T-cell (primary cell): ENCODE measurements around the gene HOXA10. TPM values are rescaled to one million over a fixed set of nuclear protein-coding genes. Genes with fewer than 3 reads are reported as not detected.

ENCODE experiments used
- ATAC-seq, 4 experiments: fragments of 200-7000 bp in 3 of 4; fragments of 150-1000 bp in 1 of 4; cut with Tn5 transposase; replicated peaks in 1 of 4; 1 replicate in 3 of 4; 2 replicates in 1 of 4; pipeline ENCODE4 v1.10.0; 2021; ENCODE audit warnings: moderate library complexity in 3 of 4, mild to moderate bottlenecking in 2 of 4, moderate number of reproducible peaks in 1 of 4
- CTCF ChIA-PET, 2 donors: fragments of 300-600 bp; sonication (Branson Sonifier 250); formaldehyde crosslinking; loops; one replicate each; lab custom pipeline; 2022; ENCODE audit warnings: antibody characterized with exemption in 2 of 2; lab: Charles Lee
- POLR2A ChIA-PET, 2 donors: fragments of 300-600 bp; sonication (Branson Sonifier 250); formaldehyde crosslinking; loops; one replicate each; lab custom pipeline; 2022; ENCODE audit warnings: antibody characterized with exemption in 2 of 2; lab: Charles Lee
- DNase-seq, 35 experiments: peaks; one replicate each; pipeline versions ENCODE4 v3.0.0 to v3.0.0-alpha.2; 2013 to 2023
- H3K27ac ChIP-seq: one replicate; pipeline ENCODE4 v1.5.1; 2013; ENCODE audit warnings: low read length
- H3K27me3 ChIP-seq, 2 experiments: replicated peaks in 1 of 2; 1 replicate in 1 of 2; 2 replicates in 1 of 2; pipeline versions ENCODE4 v1.6.1 to v1.7.0; 2013; ENCODE audit warnings: low read length in 1 of 2, mixed read lengths in 1 of 2; ENCODE audit not compliant: control insufficient read depth in 2 of 2, insufficient read depth in 2 of 2; ENCODE audit errors: extremely low read depth in 1 of 2
- H3K36me3 ChIP-seq, 2 donors: 1 replicate in 1 of 2; 2 replicates in 1 of 2; pipeline versions ENCODE4 v1.6.1 to v1.7.0; 2013; ENCODE audit warnings: low read length in 1 of 2; ENCODE audit not compliant: control insufficient read depth in 2 of 2, insufficient read depth in 1 of 2; ENCODE audit errors: extremely low read depth in 1 of 2
- H3K4me1 ChIP-seq, 2 experiments: 1 replicate in 1 of 2; 2 replicates in 1 of 2; pipeline versions ENCODE4 v1.6.1 to v1.7.0; 2013; ENCODE audit warnings: low read length in 2 of 2, mixed read lengths in 1 of 2; ENCODE audit not compliant: insufficient read depth in 2 of 2, control insufficient read depth in 1 of 2; ENCODE audit errors: extremely low read depth in 1 of 2
- H3K4me3 ChIP-seq, 2 donors: 1 replicate in 1 of 2; 2 replicates in 1 of 2; pipeline versions ENCODE4 v1.5.1 to v1.7.0; 2013; ENCODE audit warnings: mild to moderate bottlenecking in 2 of 2, low read length in 1 of 2, moderate library complexity in 1 of 2; ENCODE audit not compliant: control insufficient read depth in 1 of 2; ENCODE audit errors: extremely low read depth in 1 of 2
- H3K9me3 ChIP-seq: 2 replicates; pipeline ENCODE4 v1.7.0; 2013
- H3K27ac Mint-ChIP-seq, 2 donors: one replicate each; pipeline ENCODE4 v1.8.0; 2020 to 2021; ENCODE audit warnings: mild to moderate bottlenecking in 2 of 2, mixed read lengths in 2 of 2
- H3K27me3 Mint-ChIP-seq, 2 donors: one replicate each; pipeline ENCODE4 v1.8.0; 2021 to 2022; ENCODE audit warnings: mixed read lengths in 2 of 2
- H3K36me3 Mint-ChIP-seq: one replicate; pipeline ENCODE4 v1.8.0; 2021; ENCODE audit warnings: mixed read lengths
- H3K4me1 Mint-ChIP-seq, 3 donors: one replicate each; pipeline ENCODE4 v1.8.0; 2020 to 2022; ENCODE audit warnings: mixed read lengths in 3 of 3, mild to moderate bottlenecking in 1 of 3
- H3K4me3 Mint-ChIP-seq, 3 donors: one replicate each; pipeline ENCODE4 v1.8.0; 2020 to 2022; ENCODE audit warnings: mild to moderate bottlenecking in 3 of 3, mixed read lengths in 3 of 3, moderate library complexity in 3 of 3
- H3K9me3 Mint-ChIP-seq, 3 donors: one replicate each; pipeline ENCODE4 v1.8.0; 2020 to 2022; ENCODE audit warnings: mixed read lengths in 3 of 3
- WGBS: methylation state at CpG from one replicate; pipeline ENCODE4 v1.1.5; 2013; ENCODE audit warnings: missing lambda C conversion rate; ENCODE audit not compliant: insufficient coverage; 5-methylcytosine and 5-hydroxymethylcytosine counted together
- total RNA-seq, 35 experiments: library from RNA in 6 of 35; stranded (reverse) in 6 of 35; fragments of 120-200 nt in 1 of 35; gene quantifications; one replicate each; pipeline versions ENCODE4 v1.2.1 to v1.2.4 and lab custom pipeline; 2013 to 2026

Gene HOXA10
- total RNA-seq, 5 donors from 2014 or later (not counting 1 experiment from before 2014, with no cell fraction given): 0.36 to 0.75 (median 0.51) TPM; not detected in 2

DNA sequence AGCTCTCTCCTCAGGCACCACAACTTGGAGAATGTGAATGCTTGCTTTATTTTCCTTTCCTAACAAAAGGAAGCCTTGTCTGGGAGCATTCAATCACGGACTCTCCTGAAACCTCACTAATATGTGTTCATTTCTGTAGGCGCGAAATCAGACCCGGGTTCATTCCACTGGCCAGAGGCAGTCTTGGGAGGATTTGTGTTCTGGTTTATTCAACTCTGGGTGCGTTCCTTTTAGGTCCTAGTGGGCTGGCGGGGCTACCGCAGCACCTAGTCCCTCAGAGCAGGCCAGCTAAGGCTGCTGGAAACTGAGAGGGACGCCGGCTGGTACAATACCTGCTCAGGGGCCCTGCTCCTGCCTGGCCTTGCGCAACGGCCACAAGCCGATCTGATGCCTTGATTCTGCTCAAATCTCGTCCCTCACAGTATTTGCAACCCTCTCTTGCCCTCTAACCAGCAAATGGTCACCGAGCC, 51.1 kb downstream of the HOXA10 start:
- Histone ChIP-seq H3K36me3 (no peaks in the 10 kb centered on the region), H3K4me1 (no peaks in the 10 kb centered on the region), H3K9me3 (no peaks in the 10 kb centered on the region), H3K27ac (no peak overlapping the region), H3K27me3 (peaks cover 0 to 28% of the 10 kb centered on the region in 2 experiments), H3K4me3 (no peak overlapping the region)
- POLR2A ChIA-PET: no interaction called here
- WGBS: 91% methylated on average over 8 of the region's 14 CpGs
- Mint-ChIP-seq H3K4me1 (no peaks in the 10 kb centered on the region), H3K27ac (no peak overlapping the region), H3K27me3 (peaks cover 4 to 37% of the 10 kb centered on the region in 2 donors), H3K36me3 (no peaks in the 10 kb centered on the region), H3K4me3 (no peak overlapping the region), H3K9me3 (no peaks in the 10 kb centered on the region)
- CTCF ChIA-PET: no interaction called here
- no peak for ATAC-seq
- DNase-seq: no peak

DNA sequence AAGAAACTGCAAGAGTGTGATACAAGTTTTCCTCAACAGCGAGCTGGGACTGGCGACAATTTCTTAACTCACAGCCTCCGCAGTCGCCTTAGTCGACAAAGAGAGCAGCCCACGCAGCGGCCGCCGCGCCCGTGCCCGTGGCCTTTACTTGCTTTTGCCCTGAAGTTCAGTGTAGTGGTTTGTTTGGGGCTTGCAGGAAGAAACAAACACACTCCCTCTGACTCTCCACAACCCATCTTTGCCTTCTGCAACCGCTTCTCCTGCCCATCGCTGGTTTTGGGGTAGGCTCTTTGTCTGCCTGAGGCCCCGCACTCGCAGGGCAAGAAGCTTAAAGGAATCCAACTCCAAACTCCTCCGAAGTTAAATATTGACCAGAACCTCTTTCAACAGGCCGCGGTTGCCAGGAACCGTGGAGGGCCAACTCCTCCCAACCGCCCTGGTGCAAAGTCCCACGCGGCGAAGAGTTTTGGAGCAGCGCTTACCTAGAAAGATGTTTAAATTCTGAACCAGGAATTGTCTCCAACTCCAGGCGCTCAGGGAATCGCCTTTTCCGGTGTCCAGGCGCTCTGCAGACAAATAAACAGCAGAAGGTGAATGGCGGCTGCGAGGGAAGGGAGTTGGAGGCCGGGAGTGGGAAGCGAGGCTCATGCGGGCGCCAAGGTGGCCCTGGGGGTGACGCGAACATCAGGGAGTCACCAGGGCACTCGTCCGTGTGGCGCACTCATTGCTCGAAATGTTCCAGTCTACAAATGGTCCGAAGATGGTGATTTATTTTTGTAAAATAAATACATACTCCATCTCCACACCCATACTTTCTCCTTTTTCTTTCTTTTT, 51.8 kb downstream of the HOXA10 start:
- H3K36me3 ChIP-seq: no peaks in the 10 kb centered on the region
- no peaks in the 10 kb centered on the region for H3K4me1 ChIP-seq
- H3K4me3 Mint-ChIP-seq: no peak overlapping the region
- peaks cover 0 to 36% of the 10 kb centered on the region in 2 experiments for H3K27me3 ChIP-seq
- DNase-seq (no peak), ATAC-seq (no peak)
- H3K9me3 Mint-ChIP-seq: no peaks in the 10 kb centered on the region
- H3K27ac ChIP-seq: no peak overlapping the region
- H3K4me1 Mint-ChIP-seq: no peaks in the 10 kb centered on the region
- no peak overlapping the region for H3K4me3 ChIP-seq
- CTCF ChIA-PET: no interaction called here
- H3K36me3 Mint-ChIP-seq: no peaks in the 10 kb centered on the region
- POLR2A ChIA-PET: no interaction called here
- no peak overlapping the region for H3K27ac Mint-ChIP-seq
- H3K9me3 ChIP-seq: no peaks in the 10 kb centered on the region
- WGBS: 88% methylated on average over 15 of the region's 42 CpGs
- H3K27me3 Mint-ChIP-seq: peaks cover 4 to 31% of the 10 kb centered on the region in 2 donors

GRCh38 chr7:27121684-27122076, 52.4 kb downstream of the HOXA10 start:
- no peaks in the 10 kb centered on the region for H3K4me1 Mint-ChIP-seq
- H3K9me3 ChIP-seq: no peaks in the 10 kb centered on the region
- CTCF ChIA-PET: interaction anchor here in 1 of 2 donors (0.8 kb wide), 1 partner anchor 1464 kb away, joined by 4 read pairs; no protein-coding TSS in a partner anchor

More at GRCh38 chr7:27121684-27122076, 52.4 kb downstream of the HOXA10 start:
- ATAC-seq (no peak), DNase-seq (no peak)
- POLR2A ChIA-PET: no interaction called here
- Mint-ChIP-seq H3K36me3 (no peaks in the 10 kb centered on the region), H3K4me3 (no peak overlapping the region), H3K27me3 (peaks cover 4 to 30% of the 10 kb centered on the region in 2 donors), H3K27ac (no peak overlapping the region), H3K9me3 (no peaks in the 10 kb centered on the region)
- H3K4me1 ChIP-seq: no peaks in the 10 kb centered on the region
- no peaks in the 10 kb centered on the region for H3K36me3 ChIP-seq
- WGBS: 81% methylated on average over 7 of the region's 7 CpGs
- H3K27ac ChIP-seq: no peak overlapping the region
- peaks cover 0 to 41% of the 10 kb centered on the region in 2 experiments for H3K27me3 ChIP-seq
- H3K4me3 ChIP-seq: no peak overlapping the region

Other genes with a start within 250 kb of the HOXA10 start
- gene HOXA1, start 78.3 kb downstream of the HOXA10 start, total RNA-seq: under 1 TPM; 0.28 to 0.66 (median 0.54) TPM
- gene HOXA2, start 71.6 kb downstream of the HOXA10 start, total RNA-seq: not detected
- under 1 TPM in 3 of 5 donors, not detected in 2; 0.25 to 0.38 (median 0.36) TPM for gene HOXA4, start 43.6 kb downstream of the HOXA10 start, total RNA-seq
- gene HOXA5, start 30.6 kb downstream of the HOXA10 start, total RNA-seq: under 1 TPM in 2 of 5 donors, not detected in 3; 0.18 to 0.32 TPM
- gene HOXA6, start 26.5 kb downstream of the HOXA10 start, total RNA-seq: under 1 TPM in 2 of 5 donors, not detected in 3; 0.50 to 0.65 TPM
- 1 to 10 TPM in 1 of 5 donors, under 1 TPM in 1, not detected in 3; 0.79 to 1.4 TPM for gene HOXA3, start 21.7 kb downstream of the HOXA10 start, total RNA-seq
- under 1 TPM in 1 of 5 donors, not detected in 4; 0.67 TPM for gene HOXA7, start 17.6 kb downstream of the HOXA10 start, total RNA-seq
- gene HOXA9, start 8.8 kb downstream of the HOXA10 start, total RNA-seq: under 1 TPM; 0.57 to 0.95 (median 0.79) TPM
- not detected for gene HOXA11, start 10.9 kb upstream of the HOXA10 start, total RNA-seq
- gene HOXA13, start 25.8 kb upstream of the HOXA10 start, total RNA-seq: not detected
- under 1 TPM in 1 of 5 donors, not detected in 4; 0.16 TPM for gene EVX1, start 68.5 kb upstream of the HOXA10 start, total RNA-seq